WTC11 (cell line): ENCODE data around the gene GPS2. TPM values are rescaled to one million over a fixed set of nuclear protein-coding genes. Genes with fewer than 3 reads are reported as not detected.

Experiments
- ATAC-seq: fragments of 200-7000 bp; cut with Tn5 transposase; 2 replicates; pipeline ENCODE4 v1.10.0; 2021; ENCODE audit warnings: mild to moderate bottlenecking, moderate library complexity
- CTCF ChIA-PET: fragments of 300-600 bp; sonication (Branson Sonifier 250); formaldehyde crosslinking; loops from one replicate; lab custom pipeline; 2021; ENCODE audit warnings: antibody characterized with exemption; lab: Charles Lee
- POLR2A ChIA-PET: fragments of 350-600 bp; sonication (Branson Sonifier 250); formaldehyde crosslinking; loops from one replicate; lab custom pipeline; 2021; ENCODE audit warnings: antibody characterized with exemption; lab: Charles Lee
- DNase-seq: peaks from one replicate; pipeline ENCODE4 v3.0.0; 2021; ENCODE audit warnings: low spot score
- H3K27ac Mint-ChIP-seq: 2 replicates; pipeline ENCODE4 v1.8.0; 2021; ENCODE audit warnings: mixed read lengths
- H3K27me3 Mint-ChIP-seq: 2 replicates; pipeline ENCODE4 v1.8.0; 2021; ENCODE audit warnings: low read depth, mild to moderate bottlenecking, moderate library complexity, mixed read lengths
- H3K36me3 Mint-ChIP-seq: 2 replicates; pipeline ENCODE4 v1.8.0; 2021; ENCODE audit warnings: mixed read lengths
- H3K4me1 Mint-ChIP-seq: 2 replicates; pipeline ENCODE4 v1.8.0; 2022; ENCODE audit warnings: mixed read lengths
- H3K4me3 Mint-ChIP-seq: 2 replicates; pipeline ENCODE4 v1.8.0; 2021; ENCODE audit warnings: mild to moderate bottlenecking, moderate library complexity, mixed read lengths
- H3K9me3 Mint-ChIP-seq: 2 replicates; pipeline ENCODE4 v1.8.0; 2021; ENCODE audit warnings: mixed read lengths
- CDX4 ChIP-seq: fragments of 250-450 bp; sonication (Bioruptor Pico); IDR thresholded peaks from 2 replicates; pipeline ENCODE4 v1.9.0; 2021; ENCODE audit warnings: moderate library complexity, mild to moderate bottlenecking, inconsistent platforms, borderline replicate concordance
- ERG ChIP-seq: fragments of 250-450 bp; sonication (Bioruptor Pico); IDR thresholded peaks from 2 replicates; pipeline ENCODE4 v1.8.0; 2021; ENCODE audit warnings: mild to moderate bottlenecking
- JAZF1 ChIP-seq: fragments of 250-450 bp; sonication (Bioruptor Pico); IDR thresholded peaks from 2 replicates; pipeline ENCODE4 v1.9.0; 2021; ENCODE audit warnings: moderate library complexity, mild to moderate bottlenecking, inconsistent platforms
- JUN ChIP-seq: sonication (generic); formaldehyde crosslinking; IDR thresholded peaks from 2 replicates; pipeline ENCODE4 v1.8.0; 2023; ENCODE audit warnings: mild to moderate bottlenecking, missing genetic modification reagents
- MXD4 ChIP-seq: fragments of 250-450 bp; sonication (Bioruptor Pico); IDR thresholded peaks from 2 replicates; pipeline ENCODE4 v1.8.0; 2021; ENCODE audit warnings: mild to moderate bottlenecking, moderate library complexity, borderline replicate concordance
- NR1H2 ChIP-seq: sonication (generic); formaldehyde crosslinking; IDR thresholded peaks from 2 replicates; pipeline ENCODE4 v1.9.0; 2021; ENCODE audit warnings: mild to moderate bottlenecking, moderate library complexity, missing genetic modification reagents
- NR2C2 ChIP-seq: sonication (generic); formaldehyde crosslinking; IDR thresholded peaks from 2 replicates; pipeline ENCODE4 v1.8.0; 2022; ENCODE audit warnings: mild to moderate bottlenecking, missing genetic modification reagents
- NR3C1 ChIP-seq: sonication (generic); formaldehyde crosslinking; conservative IDR thresholded peaks from 2 replicates; pipeline ENCODE4 v1.8.1; 2023; ENCODE audit warnings: low read depth, mild to moderate bottlenecking, missing genetic modification reagents
- OVOL2 ChIP-seq: fragments of 250-450 bp; sonication (Bioruptor Pico); IDR thresholded peaks from 2 replicates; pipeline ENCODE4 v1.9.0; 2021; ENCODE audit warnings: mild to moderate bottlenecking, borderline replicate concordance
- PREB ChIP-seq: sonication (generic); formaldehyde crosslinking; IDR thresholded peaks from 2 replicates; pipeline ENCODE4 v1.8.1; 2022; ENCODE audit warnings: mild to moderate bottlenecking, missing genetic modification reagents, moderate library complexity, borderline replicate concordance
- SMAD4 ChIP-seq: sonication (generic); formaldehyde crosslinking; IDR thresholded peaks from 2 replicates; pipeline ENCODE4 v1.8.0; 2022; ENCODE audit warnings: mild to moderate bottlenecking, missing genetic modification reagents
- ZNF121 ChIP-seq: sonication (generic); formaldehyde crosslinking; IDR thresholded peaks from 2 replicates; pipeline ENCODE4 v1.8.0; 2023; ENCODE audit warnings: missing genetic modification reagents
- ZNF423 ChIP-seq: fragments of 250-450 bp; sonication (Bioruptor Pico); IDR thresholded peaks from 2 replicates; pipeline ENCODE4 v2.1.2; 2022; ENCODE audit warnings: mild to moderate bottlenecking, moderate library complexity
- total RNA-seq: library from RNA; stranded (reverse); gene quantifications from 3 replicates; pipeline ENCODE4 v1.2.3, GENCODE V29; 2021
- TF ChIP-seq, protein P1 (sequence below): sonication (generic); formaldehyde crosslinking; IDR thresholded peaks from 2 replicates; pipeline ENCODE4 v1.8.1; 2023; ENCODE audit warnings: mild to moderate bottlenecking, missing genetic modification reagents, borderline replicate concordance
- TF ChIP-seq, protein P2 (sequence below): fragments of 250-450 bp; sonication (Bioruptor Pico); IDR thresholded peaks from 2 replicates; pipeline ENCODE4 v1.9.0; 2021; ENCODE audit warnings: mild to moderate bottlenecking

GPS2 gene
- total RNA-seq, 1 experiment from 2014 or later, result 55.9 TPM

DNA sequence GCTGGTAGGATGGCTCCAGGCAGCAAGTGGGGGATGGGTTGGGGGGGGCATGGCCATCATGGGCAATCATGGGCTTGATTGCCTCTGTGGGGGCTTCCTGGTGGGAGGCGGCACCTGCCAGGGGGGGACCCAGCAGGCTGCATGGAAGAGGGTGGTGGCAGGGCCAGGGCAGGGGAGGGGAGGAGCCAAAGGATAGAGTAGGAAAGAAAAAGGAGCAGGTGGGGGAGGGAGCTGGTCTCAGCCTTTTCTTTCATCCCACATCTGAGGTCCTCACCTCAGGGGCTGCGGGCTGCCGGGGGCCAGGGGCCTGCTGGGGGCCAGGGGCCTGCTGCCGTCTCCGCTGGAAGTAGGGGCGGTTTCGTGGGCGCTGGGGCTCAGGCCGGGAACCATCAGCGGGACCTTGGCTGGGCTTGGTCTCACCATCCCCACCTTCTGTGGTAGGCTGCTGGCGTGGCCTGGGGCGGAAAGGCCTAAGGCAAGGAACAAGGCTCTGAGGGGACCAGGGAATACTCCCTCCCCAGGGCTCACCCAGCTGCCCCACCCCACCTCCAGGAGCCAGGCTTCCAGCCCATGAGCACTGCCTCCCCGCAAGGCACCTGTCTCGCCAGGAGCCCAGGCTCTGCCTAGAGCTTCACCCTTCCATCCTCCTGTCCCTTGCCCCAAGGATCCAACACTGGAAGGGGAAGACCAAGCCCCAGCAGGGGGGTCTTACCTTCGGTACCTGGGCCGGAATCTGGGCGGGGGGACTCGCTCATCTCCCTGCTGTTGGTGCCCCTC is 25.7 kb downstream of the GPS2 start:
- Mint-ChIP-seq H3K4me1 (peaks cover 22% of the 10 kb centered on the region), H3K9me3 (no peaks in the 10 kb centered on the region), H3K4me3 (no peak overlapping the region), H3K27ac (no peak overlapping the region; the same call in 1 of the 2 replicates), H3K36me3 (no peaks in the 10 kb centered on the region; the same call in 1 of the 2 replicates), H3K27me3 (peaks cover 26% of the 10 kb centered on the region)
- ATAC-seq, result no peak
- TF ChIP-seq ZNF423 (peak; percentile 45; the same call in 1 of the 2 replicates), NR2C2 (CRISPR knock-in tag) (no peak)
- POLR2A ChIA-PET, result interaction anchor here (0.6 kb wide), 1 partner anchor 11 kb away, joined by 4 read pairs; no protein-coding TSS in a partner anchor
- no peak for DNase-seq
- CTCF ChIA-PET, result interaction anchor here (0.7 to 5.4 kb wide), 4 partner anchors 7 to 115 kb away, joined by 3 to 61 read pairs (median 5); partner anchors contain the start of genes SLC2A4 and TMEM256

DNA sequence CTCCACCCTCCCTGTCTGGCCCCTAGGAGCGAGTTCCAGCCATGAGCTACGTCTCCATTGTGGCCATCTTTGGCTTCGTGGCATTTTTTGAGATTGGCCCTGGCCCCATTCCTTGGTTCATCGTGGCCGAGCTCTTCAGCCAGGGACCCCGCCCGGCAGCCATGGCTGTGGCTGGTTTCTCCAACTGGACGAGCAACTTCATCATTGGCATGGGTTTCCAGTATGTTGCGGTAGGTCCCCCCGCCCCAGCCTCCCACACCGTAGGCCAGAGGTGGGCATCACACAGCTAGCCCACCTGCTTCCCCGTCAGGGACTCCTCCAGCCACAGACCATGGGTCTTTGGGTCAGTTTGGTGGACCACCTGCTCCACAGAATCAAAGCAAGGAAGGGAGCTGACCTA is 29.5 kb downstream of the GPS2 start:
- no peak overlapping the region for H3K27ac Mint-ChIP-seq
- no peak overlapping the region for H3K4me3 Mint-ChIP-seq
- ATAC-seq, result no peak
- H3K27me3 Mint-ChIP-seq, result peaks cover 24% of the 10 kb centered on the region
- DNase-seq, result no peak
- POLR2A ChIA-PET, result interaction anchor here (0.7 to 1.5 kb wide), 2 partner anchors 14 to 23 kb away, joined by 3 to 4 read pairs; partner anchors contain the start of gene CLDN7
- CTCF ChIA-PET, result interaction anchor here (0.5 to 7.0 kb wide), 3 partner anchors 11 to 69 kb away, joined by 3 to 119 read pairs (median 4); partner anchors contain the start of gene NEURL4
- TF ChIP-seq NR3C1 (CRISPR knock-in tag), result no peak
- TF ChIP-seq ZNF121 (CRISPR knock-in tag), result no peak
- no peak for TF ChIP-seq JUN (CRISPR knock-in tag)
- no peak for TF ChIP-seq OVOL2 (CRISPR knock-in tag)
- TF ChIP-seq CDX4, result no peak
- TF ChIP-seq, protein P1, sequence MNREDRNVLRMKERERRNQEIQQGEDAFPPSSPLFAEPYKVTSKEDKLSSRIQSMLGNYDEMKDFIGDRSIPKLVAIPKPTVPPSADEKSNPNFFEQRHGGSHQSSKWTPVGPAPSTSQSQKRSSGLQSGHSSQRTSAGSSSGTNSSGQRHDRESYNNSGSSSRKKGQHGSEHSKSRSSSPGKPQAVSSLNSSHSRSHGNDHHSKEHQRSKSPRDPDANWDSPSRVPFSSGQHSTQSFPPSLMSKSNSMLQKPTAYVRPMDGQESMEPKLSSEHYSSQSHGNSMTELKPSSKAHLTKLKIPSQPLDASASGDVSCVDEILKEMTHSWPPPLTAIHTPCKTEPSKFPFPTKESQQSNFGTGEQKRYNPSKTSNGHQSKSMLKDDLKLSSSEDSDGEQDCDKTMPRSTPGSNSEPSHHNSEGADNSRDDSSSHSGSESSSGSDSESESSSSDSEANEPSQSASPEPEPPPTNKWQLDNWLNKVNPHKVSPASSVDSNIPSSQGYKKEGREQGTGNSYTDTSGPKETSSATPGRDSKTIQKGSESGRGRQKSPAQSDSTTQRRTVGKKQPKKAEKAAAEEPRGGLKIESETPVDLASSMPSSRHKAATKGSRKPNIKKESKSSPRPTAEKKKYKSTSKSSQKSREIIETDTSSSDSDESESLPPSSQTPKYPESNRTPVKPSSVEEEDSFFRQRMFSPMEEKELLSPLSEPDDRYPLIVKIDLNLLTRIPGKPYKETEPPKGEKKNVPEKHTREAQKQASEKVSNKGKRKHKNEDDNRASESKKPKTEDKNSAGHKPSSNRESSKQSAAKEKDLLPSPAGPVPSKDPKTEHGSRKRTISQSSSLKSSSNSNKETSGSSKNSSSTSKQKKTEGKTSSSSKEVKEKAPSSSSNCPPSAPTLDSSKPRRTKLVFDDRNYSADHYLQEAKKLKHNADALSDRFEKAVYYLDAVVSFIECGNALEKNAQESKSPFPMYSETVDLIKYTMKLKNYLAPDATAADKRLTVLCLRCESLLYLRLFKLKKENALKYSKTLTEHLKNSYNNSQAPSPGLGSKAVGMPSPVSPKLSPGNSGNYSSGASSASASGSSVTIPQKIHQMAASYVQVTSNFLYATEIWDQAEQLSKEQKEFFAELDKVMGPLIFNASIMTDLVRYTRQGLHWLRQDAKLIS (CRISPR knock-in tag), result no peak
- no peak for TF ChIP-seq PREB (CRISPR knock-in tag)
- no peak for TF ChIP-seq SMAD4
- TF ChIP-seq NR1H2 (CRISPR knock-in tag), result no peak
- no peak for TF ChIP-seq JAZF1
- TF ChIP-seq, protein P2, sequence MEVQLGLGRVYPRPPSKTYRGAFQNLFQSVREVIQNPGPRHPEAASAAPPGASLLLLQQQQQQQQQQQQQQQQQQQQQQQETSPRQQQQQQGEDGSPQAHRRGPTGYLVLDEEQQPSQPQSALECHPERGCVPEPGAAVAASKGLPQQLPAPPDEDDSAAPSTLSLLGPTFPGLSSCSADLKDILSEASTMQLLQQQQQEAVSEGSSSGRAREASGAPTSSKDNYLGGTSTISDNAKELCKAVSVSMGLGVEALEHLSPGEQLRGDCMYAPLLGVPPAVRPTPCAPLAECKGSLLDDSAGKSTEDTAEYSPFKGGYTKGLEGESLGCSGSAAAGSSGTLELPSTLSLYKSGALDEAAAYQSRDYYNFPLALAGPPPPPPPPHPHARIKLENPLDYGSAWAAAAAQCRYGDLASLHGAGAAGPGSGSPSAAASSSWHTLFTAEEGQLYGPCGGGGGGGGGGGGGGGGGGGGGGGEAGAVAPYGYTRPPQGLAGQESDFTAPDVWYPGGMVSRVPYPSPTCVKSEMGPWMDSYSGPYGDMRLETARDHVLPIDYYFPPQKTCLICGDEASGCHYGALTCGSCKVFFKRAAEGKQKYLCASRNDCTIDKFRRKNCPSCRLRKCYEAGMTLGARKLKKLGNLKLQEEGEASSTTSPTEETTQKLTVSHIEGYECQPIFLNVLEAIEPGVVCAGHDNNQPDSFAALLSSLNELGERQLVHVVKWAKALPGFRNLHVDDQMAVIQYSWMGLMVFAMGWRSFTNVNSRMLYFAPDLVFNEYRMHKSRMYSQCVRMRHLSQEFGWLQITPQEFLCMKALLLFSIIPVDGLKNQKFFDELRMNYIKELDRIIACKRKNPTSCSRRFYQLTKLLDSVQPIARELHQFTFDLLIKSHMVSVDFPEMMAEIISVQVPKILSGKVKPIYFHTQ (CRISPR knock-in tag), result no peak
- no peak for TF ChIP-seq ERG (CRISPR knock-in tag)
- no peak for TF ChIP-seq MXD4 (CRISPR knock-in tag)
- TF ChIP-seq, all 79 proteins: peak for 0
- Mint-ChIP-seq H3K4me1 (peaks cover 17% of the 10 kb centered on the region), H3K9me3 (no peaks in the 10 kb centered on the region), H3K36me3 (no peaks in the 10 kb centered on the region; the same call in 1 of the 2 replicates)
